Measurements from ENCODE around the gene IQUB.
A peak's percentile ranks its signal among the peaks of the same experiment; 100 is the strongest.
"Not testable (repeated sequence)": the region's sequence is repeated elsewhere in the genome, so short reads cannot be mapped to it uniquely, and the experiment has no call there.

IQUB gene

GRCh38 chr7:123533553-123533917, 860 bp downstream of the IQUB start:
- H3K4me3 ChIP-seq (ENCODE audit: low read length): no peak overlapping the region
- TF ChIP-seq CTCF (IDR thresholded peaks at IDR 0.05; ENCODE audit: insufficient read depth, low read depth, low read length, missing control alignments): no peak
- DNase-seq (ENCODE audit: low read depth): no peak

- DNase-seq (ENCODE audit: low read depth): not testable (repeated sequence)
- peak overlapping the region; percentile 22 for H3K4me3 ChIP-seq (ENCODE audit: low read length)
Measured at GRCh38 chr7:123532788-123533552, 1.4 kb downstream of the IQUB start.

- H3K4me3 ChIP-seq (ENCODE audit: low read length); DNase-seq (ENCODE audit: low read depth): not testable (repeated sequence)
Measured at GRCh38 chr7:123532343-123532742, 2.1 kb downstream of the IQUB start.

- H3K4me3 ChIP-seq (ENCODE audit: low read length); DNase-seq (ENCODE audit: low read depth): not testable (repeated sequence)
Measured at GRCh38 chr7:123530035-123530591, 4.3 kb downstream of the IQUB start.

- DNase-seq (ENCODE audit: low read depth): no peak
- TF ChIP-seq CTCF (IDR thresholded peaks at IDR 0.05; ENCODE audit: insufficient read depth, low read depth, low read length, missing control alignments): no peak
- no peak overlapping the region for H3K4me3 ChIP-seq (ENCODE audit: low read length)
Measured at GRCh38 chr7:123528265-123528664, 6.1 kb downstream of the IQUB start.

GRCh38 chr7:123527712-123528225, 6.6 kb downstream of the IQUB start:
- DNase-seq (ENCODE audit: low read depth); H3K4me3 ChIP-seq (ENCODE audit: low read length): not testable (repeated sequence)

- DNase-seq (ENCODE audit: low read depth); H3K4me3 ChIP-seq (ENCODE audit: low read length): not testable (repeated sequence)
Measured at GRCh38 chr7:123526533-123526932, 7.9 kb downstream of the IQUB start.

- no peak overlapping the region for H3K4me3 ChIP-seq (ENCODE audit: low read length)
- TF ChIP-seq CTCF (IDR thresholded peaks at IDR 0.05; ENCODE audit: insufficient read depth, low read depth, low read length, missing control alignments): no peak
- no peak for DNase-seq (ENCODE audit: low read depth)
Measured at GRCh38 chr7:123522066-123522465, 12.3 kb downstream of the IQUB start.

- no peak for TF ChIP-seq CTCF (IDR thresholded peaks at IDR 0.05; ENCODE audit: insufficient read depth, low read depth, low read length, missing control alignments)
- DNase-seq (ENCODE audit: low read depth): no peak
- H3K4me3 ChIP-seq (ENCODE audit: low read length): no peak overlapping the region
Measured at GRCh38 chr7:123505221-123505620, 29.2 kb downstream of the IQUB start.

- H3K4me3 ChIP-seq (ENCODE audit: low read length): no peak overlapping the region
- no peak for TF ChIP-seq CTCF (IDR thresholded peaks at IDR 0.05; ENCODE audit: insufficient read depth, low read depth, low read length, missing control alignments)
- DNase-seq (ENCODE audit: low read depth): no peak
Measured at GRCh38 chr7:123502201-123502600, 32.2 kb downstream of the IQUB start.

Measured in epithelial cell of esophagus (primary cell).